ENCODE results near the gene RBM43.

RBM43 gene

DNA sequence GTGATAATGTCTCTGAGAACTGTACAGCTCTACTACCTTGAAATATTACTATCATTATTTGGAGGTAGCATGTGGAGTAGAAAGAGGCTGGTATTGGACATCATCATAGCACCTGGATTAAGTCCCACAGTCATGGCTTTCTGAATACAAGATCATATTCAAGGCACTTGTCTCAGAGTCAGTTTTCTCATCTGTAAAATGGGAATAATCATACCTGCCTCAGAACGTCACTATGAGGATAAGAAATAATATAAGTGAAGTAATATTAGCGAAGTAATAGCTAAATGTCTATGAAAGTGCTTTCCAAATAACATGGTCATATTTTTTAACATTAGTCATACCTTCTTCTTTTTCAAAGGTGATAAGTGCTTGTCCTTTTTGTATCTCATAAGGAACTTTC, 16.8 kb upstream of the RBM43 start:
- no peaks in the 10 kb centered on the region for H3K27me3 ChIP-seq (ENCODE audit: insufficient read depth, low read length, poor library complexity, severe bottlenecking)
- H3K4me1 ChIP-seq (ENCODE audit: insufficient read depth, low read length, poor library complexity, severe bottlenecking): peaks cover 1% of the 10 kb centered on the region
- no peak overlapping the region for H3K4me3 ChIP-seq (ENCODE audit: low read length, poor library complexity, severe bottlenecking)
- TF ChIP-seq, protein P1, sequence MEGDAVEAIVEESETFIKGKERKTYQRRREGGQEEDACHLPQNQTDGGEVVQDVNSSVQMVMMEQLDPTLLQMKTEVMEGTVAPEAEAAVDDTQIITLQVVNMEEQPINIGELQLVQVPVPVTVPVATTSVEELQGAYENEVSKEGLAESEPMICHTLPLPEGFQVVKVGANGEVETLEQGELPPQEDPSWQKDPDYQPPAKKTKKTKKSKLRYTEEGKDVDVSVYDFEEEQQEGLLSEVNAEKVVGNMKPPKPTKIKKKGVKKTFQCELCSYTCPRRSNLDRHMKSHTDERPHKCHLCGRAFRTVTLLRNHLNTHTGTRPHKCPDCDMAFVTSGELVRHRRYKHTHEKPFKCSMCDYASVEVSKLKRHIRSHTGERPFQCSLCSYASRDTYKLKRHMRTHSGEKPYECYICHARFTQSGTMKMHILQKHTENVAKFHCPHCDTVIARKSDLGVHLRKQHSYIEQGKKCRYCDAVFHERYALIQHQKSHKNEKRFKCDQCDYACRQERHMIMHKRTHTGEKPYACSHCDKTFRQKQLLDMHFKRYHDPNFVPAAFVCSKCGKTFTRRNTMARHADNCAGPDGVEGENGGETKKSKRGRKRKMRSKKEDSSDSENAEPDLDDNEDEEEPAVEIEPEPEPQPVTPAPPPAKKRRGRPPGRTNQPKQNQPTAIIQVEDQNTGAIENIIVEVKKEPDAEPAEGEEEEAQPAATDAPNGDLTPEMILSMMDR (conservative IDR thresholded peaks at IDR 0.05; ENCODE audit: low read length): no peak
- no peak for TF ChIP-seq EZH2phosphoT487 (IDR thresholded peaks at IDR 0.05; ENCODE audit: borderline replicate concordance)
- H3K9me3 ChIP-seq (ENCODE audit: insufficient read depth, low read depth, low read length): no peaks in the 10 kb centered on the region
- no peaks in the 10 kb centered on the region for H3F3A ChIP-seq (ENCODE audit: low read depth)
- H3K79me2 ChIP-seq (ENCODE audit: insufficient read depth, low read length): peaks cover 7% of the 10 kb centered on the region
- peaks cover 6% of the 10 kb centered on the region for H4K20me1 ChIP-seq (ENCODE audit: insufficient read depth, low read length, poor library complexity, severe bottlenecking)
- H3K9ac ChIP-seq (ENCODE audit: low read depth, low read length, poor library complexity, severe bottlenecking): no peak overlapping the region
- H2AFZ ChIP-seq (ENCODE audit: low read length): no peak overlapping the region
- no peak overlapping the region for H3K4me2 ChIP-seq (ENCODE audit: low read depth, low read length, poor library complexity, severe bottlenecking)
- peaks cover 69% of the 10 kb centered on the region for H3K36me3 ChIP-seq (ENCODE audit: insufficient read depth, low read length)
- H3K9me2 ChIP-seq (replicated peaks; ENCODE audit: low read depth, low read length): no peaks in the 10 kb centered on the region

DNA sequence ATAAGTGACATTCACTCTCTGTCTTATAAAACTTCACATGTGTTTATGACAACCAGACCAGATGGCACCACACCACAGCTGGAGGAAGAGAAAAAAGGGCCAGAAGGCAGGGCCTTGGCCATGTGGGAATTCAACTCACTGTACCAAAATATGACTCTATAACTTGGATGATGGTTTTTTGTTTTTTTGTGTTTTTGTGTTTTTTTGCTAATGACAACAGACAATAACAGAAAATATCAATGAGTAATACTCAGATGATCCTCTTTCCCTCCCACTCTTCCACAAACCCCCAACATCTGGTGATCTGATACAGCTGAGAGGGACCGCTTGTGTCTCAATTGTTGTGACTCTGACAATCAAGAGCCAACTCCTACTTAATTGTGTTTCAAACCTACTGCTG, 15.4 kb upstream of the RBM43 start:
- 0 out of 2 replicates have a peak, but pooled peaks cover 4% of the 10 kb centered on the region for H3K79me2 ChIP-seq (ENCODE audit: insufficient read depth, low read length)
- H3K9me2 ChIP-seq (replicated peaks; ENCODE audit: low read depth, low read length): no peaks in the 10 kb centered on the region
- no peak overlapping the region for H2AFZ ChIP-seq (ENCODE audit: low read length)
- H3K27me3 ChIP-seq (ENCODE audit: insufficient read depth, low read length, poor library complexity, severe bottlenecking): no peaks in the 10 kb centered on the region
- peaks cover 75% of the 10 kb centered on the region for H3K36me3 ChIP-seq (ENCODE audit: insufficient read depth, low read length)
- no peaks in the 10 kb centered on the region for H3K4me1 ChIP-seq (ENCODE audit: insufficient read depth, low read length, poor library complexity, severe bottlenecking)
- H3K9me3 ChIP-seq (ENCODE audit: insufficient read depth, low read depth, low read length): no peaks in the 10 kb centered on the region
- H4K20me1 ChIP-seq (ENCODE audit: insufficient read depth, low read length, poor library complexity, severe bottlenecking): no peaks in the 10 kb centered on the region
- no peak overlapping the region for H3K4me2 ChIP-seq (ENCODE audit: low read depth, low read length, poor library complexity, severe bottlenecking)
- TF ChIP-seq, protein P1 (conservative IDR thresholded peaks at IDR 0.05; ENCODE audit: low read length): no peak
- no peak for TF ChIP-seq EZH2phosphoT487 (IDR thresholded peaks at IDR 0.05; ENCODE audit: borderline replicate concordance)
- H3F3A ChIP-seq (ENCODE audit: low read depth): no peaks in the 10 kb centered on the region
- no peak overlapping the region for H3K9ac ChIP-seq (ENCODE audit: low read depth, low read length, poor library complexity, severe bottlenecking)
- H3K4me3 ChIP-seq (ENCODE audit: low read length, poor library complexity, severe bottlenecking): no peak overlapping the region

DNA sequence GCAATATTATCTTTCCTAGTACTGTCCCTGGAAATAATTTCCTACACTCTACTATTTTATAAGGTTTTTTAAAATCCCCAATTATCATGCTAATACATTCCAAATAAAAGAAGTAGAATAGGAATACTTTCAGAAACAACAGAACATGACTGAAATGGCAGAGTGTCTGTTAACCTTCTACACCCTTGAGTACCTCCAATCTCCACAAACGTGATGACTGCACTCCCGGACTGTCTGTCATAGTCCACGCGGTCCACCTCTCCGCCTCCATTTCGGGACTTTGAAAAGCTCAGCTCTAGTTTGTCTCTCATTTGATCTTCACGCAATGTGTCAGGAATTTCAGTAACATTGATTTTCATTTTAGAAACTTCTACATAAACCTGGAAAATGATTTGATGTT, 13.6 kb upstream of the RBM43 start:
- no peaks in the 10 kb centered on the region for H4K20me1 ChIP-seq (ENCODE audit: insufficient read depth, low read length, poor library complexity, severe bottlenecking)
- H3K9me3 ChIP-seq (ENCODE audit: insufficient read depth, low read depth, low read length): no peaks in the 10 kb centered on the region
- no peaks in the 10 kb centered on the region for H3K27me3 ChIP-seq (ENCODE audit: insufficient read depth, low read length, poor library complexity, severe bottlenecking)
- H3K9me2 ChIP-seq (replicated peaks; ENCODE audit: low read depth, low read length): no peaks in the 10 kb centered on the region
- H3K36me3 ChIP-seq (ENCODE audit: insufficient read depth, low read length): peaks cover 79% of the 10 kb centered on the region
- H3K4me1 ChIP-seq (ENCODE audit: insufficient read depth, low read length, poor library complexity, severe bottlenecking): no peaks in the 10 kb centered on the region
- H3F3A ChIP-seq (ENCODE audit: low read depth): no peaks in the 10 kb centered on the region
- H3K9ac ChIP-seq (ENCODE audit: low read depth, low read length, poor library complexity, severe bottlenecking): no peak overlapping the region
- H2AFZ ChIP-seq (ENCODE audit: low read length): no peak overlapping the region
- H3K4me2 ChIP-seq (ENCODE audit: low read depth, low read length, poor library complexity, severe bottlenecking): no peak overlapping the region
- TF ChIP-seq, protein P1 (conservative IDR thresholded peaks at IDR 0.05; ENCODE audit: low read length): no peak
- no peak for TF ChIP-seq EZH2phosphoT487 (IDR thresholded peaks at IDR 0.05; ENCODE audit: borderline replicate concordance)
- H3K4me3 ChIP-seq (ENCODE audit: low read length, poor library complexity, severe bottlenecking): no peak overlapping the region
- H3K79me2 ChIP-seq (ENCODE audit: insufficient read depth, low read length): 0 out of 2 replicates have a peak, but pooled peaks cover 4% of the 10 kb centered on the region

Measured in Loucy (cell line).